GM12801 (cell line): Measurements from ENCODE around the gene MAP3K15.

Experiments used
- CTCF ChIP-seq: IDR thresholded peaks from one replicate; pipeline ENCODE4 v1.5.1; 2011; ENCODE audit warnings: control low read depth; ENCODE audit not compliant: insufficient read length; ENCODE audit errors: extremely low read depth

The MAP3K15 gene

GRCh38 chrX:19388741-19389140, 126.6 kb downstream of the MAP3K15 start:
- no peak for TF ChIP-seq CTCF

- no peak for TF ChIP-seq CTCF
Measured at GRCh38 chrX:19388064-19388679, 127.1 kb downstream of the MAP3K15 start.

GRCh38 chrX:19386679-19387078, 128.6 kb downstream of the MAP3K15 start:
- no peak for TF ChIP-seq CTCF

DNA sequence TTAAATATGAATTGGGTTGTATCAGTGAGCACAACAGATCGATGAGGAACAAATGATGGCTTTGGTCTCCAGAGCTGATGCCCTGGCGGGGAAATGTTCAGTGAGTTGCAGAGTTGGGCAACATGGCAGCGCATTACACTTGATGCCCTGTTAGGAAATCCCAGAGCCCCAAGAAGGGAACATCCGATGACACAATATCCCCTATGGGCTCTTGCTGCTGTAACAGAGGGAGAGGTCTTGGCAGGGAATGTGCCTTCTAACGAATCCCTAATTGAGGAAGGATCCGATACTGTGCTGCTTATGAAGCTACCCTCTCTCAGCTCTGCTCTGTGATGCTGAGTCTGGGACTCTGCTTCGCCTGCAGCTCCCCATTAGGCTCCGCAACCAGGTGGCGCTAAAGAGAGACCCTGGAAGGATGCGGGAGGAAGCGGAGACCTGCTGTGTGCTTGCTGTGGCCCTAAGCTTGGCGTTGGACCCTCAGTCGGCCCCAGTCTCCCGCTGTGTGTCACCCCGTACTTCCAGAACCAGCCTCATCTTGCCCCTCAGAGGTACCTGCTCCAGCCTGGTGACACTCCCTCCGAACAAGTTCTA, 132.7 kb downstream of the MAP3K15 start:
- no peak for TF ChIP-seq CTCF

DNA sequence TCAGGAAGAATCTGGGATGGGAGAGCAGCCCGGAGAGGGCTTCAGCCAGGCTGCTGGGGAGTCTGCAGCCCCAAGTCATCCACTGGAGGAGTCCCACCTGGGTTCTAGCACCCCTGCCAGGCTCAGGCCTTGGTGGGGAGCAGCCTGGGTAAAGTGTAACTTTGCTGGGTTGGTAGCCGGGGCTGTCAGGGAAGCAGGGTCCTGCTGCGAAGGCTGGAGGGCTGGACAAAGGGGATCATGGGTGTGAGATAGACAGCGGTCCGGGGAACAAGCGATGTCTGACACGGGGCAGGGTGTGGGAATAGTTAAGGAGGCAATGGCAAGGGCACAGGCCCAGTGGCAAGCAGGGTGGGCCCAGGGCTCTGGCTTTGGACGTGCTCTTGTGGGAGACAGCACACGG, 134.0 kb downstream of the MAP3K15 start:
- no peak for TF ChIP-seq CTCF

DNA sequence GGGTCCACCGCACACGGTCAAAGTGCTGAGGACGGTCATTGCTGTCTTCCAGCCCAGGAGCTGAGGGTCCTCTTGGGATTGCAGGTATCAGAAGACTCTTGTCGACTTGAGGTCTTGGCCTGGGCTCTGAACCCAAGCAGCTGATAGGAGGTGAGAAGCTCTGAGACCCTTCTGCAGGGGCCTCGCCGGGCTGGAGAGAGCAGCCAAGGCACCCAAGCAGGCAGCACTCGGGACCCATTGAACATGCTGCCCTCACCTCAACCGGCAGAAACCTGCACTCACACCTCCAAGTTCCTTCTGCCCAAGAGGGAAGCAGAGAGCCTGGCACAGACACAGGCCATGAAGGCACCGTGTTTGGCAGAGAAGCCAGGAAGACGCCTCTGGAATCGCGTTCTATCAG, 137.5 kb downstream of the MAP3K15 start:
- no peak for TF ChIP-seq CTCF

DNA sequence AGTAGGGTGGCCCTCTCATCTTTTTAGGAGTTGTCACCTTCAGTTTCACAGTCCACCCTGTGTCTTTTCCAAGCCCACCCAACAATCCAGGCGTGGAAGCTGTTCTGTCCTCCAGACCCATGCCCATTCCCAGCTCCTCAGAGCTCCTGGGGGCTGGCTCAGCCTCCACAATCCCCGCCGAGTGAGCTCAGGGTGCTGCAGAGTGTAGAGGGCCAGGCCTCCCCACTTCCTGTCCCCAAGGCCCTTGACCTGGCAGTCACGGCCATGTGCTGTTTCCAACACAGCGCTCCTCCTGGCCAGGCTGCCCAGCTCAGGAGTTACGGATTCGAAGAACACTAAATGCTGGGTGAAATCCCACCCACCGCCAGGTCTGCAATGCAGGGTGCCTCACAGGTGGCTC, 139.8 kb downstream of the MAP3K15 start:
- no peak for TF ChIP-seq CTCF
